RPMI8226 (cell line): ENCODE data around the gene TRO.

ENCODE experiments used
- DNase-seq: peaks from one replicate; pipeline ENCODE4 v3.0.0-alpha.2; 2015

Gene TRO

DNA sequence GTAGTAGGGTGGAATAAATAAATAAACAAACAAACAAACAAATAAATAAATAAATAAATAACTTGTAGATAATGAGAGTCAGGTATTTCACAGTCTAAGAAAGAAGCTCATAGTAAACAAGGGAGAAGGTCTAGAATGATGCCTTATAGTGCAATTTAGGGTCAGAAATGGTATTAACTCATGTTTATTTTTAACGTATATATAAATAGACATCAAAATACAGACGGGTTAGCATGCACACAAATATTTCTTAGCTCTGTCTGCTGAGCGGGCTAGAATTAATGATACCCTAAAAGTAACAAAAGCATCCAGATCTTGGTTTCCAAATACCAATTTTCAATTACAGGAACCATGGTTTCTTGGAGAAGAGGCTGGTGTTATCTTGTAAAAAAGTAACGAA, 56.8 kb downstream of the TRO start:
- DNase-seq = no peak

DNA sequence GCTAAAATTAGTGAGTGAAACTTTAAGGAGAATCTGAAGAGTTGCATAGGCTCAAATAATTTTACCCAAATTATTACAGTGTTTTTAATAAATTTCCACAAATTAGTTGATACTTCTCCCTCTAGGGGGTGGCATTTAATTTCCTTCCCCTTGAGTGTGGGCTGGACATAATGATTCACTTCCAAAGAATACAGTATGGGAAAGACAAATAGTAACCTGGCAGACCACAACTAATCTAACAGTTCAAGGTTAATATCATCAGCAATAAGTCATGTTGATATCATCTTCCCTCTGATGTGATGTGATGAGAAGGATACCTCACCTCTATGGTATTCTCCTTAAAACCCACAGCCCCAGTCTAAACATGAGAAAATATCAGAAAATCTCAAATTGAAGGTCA, 57.8 kb downstream of the TRO start:
- no peak for DNase-seq

DNA sequence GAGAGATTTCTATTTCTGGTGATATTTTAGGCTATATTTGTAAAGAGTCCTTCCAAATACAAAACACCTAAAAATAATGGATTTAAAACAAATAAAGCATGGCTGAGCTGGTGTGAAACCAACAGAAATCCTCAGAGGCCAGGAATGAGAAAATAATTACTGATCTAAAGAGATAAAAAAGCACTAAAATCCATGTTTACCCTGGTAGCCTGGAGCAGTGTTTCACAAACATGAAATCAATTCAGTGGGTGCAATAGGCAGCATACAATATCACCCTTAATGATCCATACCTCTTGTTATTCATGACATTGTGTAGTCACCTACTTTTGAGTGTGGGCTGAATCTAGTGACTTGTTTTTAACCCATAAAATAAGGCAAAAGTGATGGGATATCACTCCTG, 58.8 kb downstream of the TRO start:
- DNase-seq = no peak

DNA sequence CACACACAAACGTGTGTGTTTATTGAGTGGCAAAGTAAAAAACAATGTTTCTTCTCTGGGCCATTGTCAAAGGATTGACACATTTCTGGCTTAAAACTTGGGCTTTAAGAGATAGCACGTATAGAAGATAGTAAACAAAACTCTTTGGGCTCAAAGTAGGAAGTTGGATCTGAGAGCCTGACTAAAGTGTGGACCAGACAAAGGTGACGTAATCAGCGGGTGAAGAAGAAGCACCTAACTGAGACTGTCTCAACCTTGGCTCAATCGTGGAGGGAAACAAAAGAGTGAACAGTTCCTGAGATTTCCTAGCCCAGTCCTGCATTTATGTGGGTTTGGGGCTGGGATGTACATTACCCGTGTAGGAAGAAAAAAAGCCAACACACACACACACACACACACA, 59.7 kb downstream of the TRO start:
- DNase-seq = no peak
